CD4-positive, alpha-beta T cell treated with Interleukin-2 at 100 ng/mL for 4 hours (primary cell): ENCODE measurements around the gene B3GAT1.
A peak's percentile ranks its signal among the peaks of the same experiment; 100 is the strongest.
"Not testable (repeated sequence)": the region's sequence is repeated elsewhere in the genome, so short reads cannot be mapped to it uniquely, and the experiment has no call there.

Experiments
- DNase-seq: peaks from one replicate; pipeline ENCODE4 v3.0.0-alpha.2; 2020; ENCODE audit warnings: low spot score

B3GAT1 gene

GRCh38 chr11:134355136-134355535 is 56.9 kb downstream of the B3GAT1 start:
- no peak for DNase-seq

GRCh38 chr11:134352111-134352510 is 59.9 kb downstream of the B3GAT1 start:
- DNase-seq, result no peak

- DNase-seq, result no peak
Measured at GRCh38 chr11:134350381-134350780, 61.7 kb downstream of the B3GAT1 start.

GRCh38 chr11:134349802-134350355 is 62.2 kb downstream of the B3GAT1 start:
- no peak for DNase-seq

- DNase-seq, result peak; percentile 36
Measured at GRCh38 chr11:134349109-134349801, 62.8 kb downstream of the B3GAT1 start.

- no peak for DNase-seq
Measured at GRCh38 chr11:134347441-134347840, 64.6 kb downstream of the B3GAT1 start.

- DNase-seq, result no peak
Measured at GRCh38 chr11:134346976-134347350, 65.1 kb downstream of the B3GAT1 start.

GRCh38 chr11:134346101-134346975 is 65.7 kb downstream of the B3GAT1 start:
- no peak for DNase-seq

GRCh38 chr11:134345237-134345550 is 66.8 kb downstream of the B3GAT1 start:
- no peak for DNase-seq

GRCh38 chr11:134344497-134345236 is 67.4 kb downstream of the B3GAT1 start:
- not testable (repeated sequence) for DNase-seq

- DNase-seq, result no peak
Measured at GRCh38 chr11:134343646-134344045, 68.4 kb downstream of the B3GAT1 start.

GRCh38 chr11:134342572-134343340 is 69.3 kb downstream of the B3GAT1 start:
- no peak for DNase-seq

- DNase-seq, result no peak
Measured at GRCh38 chr11:134341805-134342571, 70.1 kb downstream of the B3GAT1 start.

GRCh38 chr11:134340354-134340964 is 71.6 kb downstream of the B3GAT1 start:
- DNase-seq, result no peak

GRCh38 chr11:134339756-134340155 is 72.3 kb downstream of the B3GAT1 start:
- no peak for DNase-seq

- no peak for DNase-seq
Measured at GRCh38 chr11:134338654-134339053, 73.4 kb downstream of the B3GAT1 start.

- DNase-seq, result no peak
Measured at GRCh38 chr11:134338068-134338467, 74.0 kb downstream of the B3GAT1 start.

GRCh38 chr11:134337051-134337450 is 75.0 kb downstream of the B3GAT1 start:
- DNase-seq, result no peak

- no peak for DNase-seq
Measured at GRCh38 chr11:134334796-134335571, 77.1 kb downstream of the B3GAT1 start.

- DNase-seq, result no peak
Measured at GRCh38 chr11:134333946-134334345, 78.1 kb downstream of the B3GAT1 start.
